PC-9 (cell line): ENCODE data around the gene ANKRD13A. TPM values are rescaled to one million over a fixed set of nuclear protein-coding genes. Genes with fewer than 3 reads are reported as not detected.

ENCODE experiments used
- Bru-seq: library from RNA; stranded (reverse); fragments of 400-500 nt; gene quantifications from one replicate; lab custom pipeline; 2021; lab: Mats Ljungman, UMichigan
- BruChase-seq, 2 experiments: library from RNA; stranded (reverse); fragments of 400-500 nt; gene quantifications; one replicate each; lab custom pipeline; 2021; lab: Mats Ljungman, UMichigan
- BruUV-seq: library from RNA; stranded (reverse); fragments of 400-500 nt; replicated peaks from 2 replicates; lab custom pipeline; 2021; lab: Mats Ljungman, UMichigan
- CTCF ChIA-PET: fragments of 300-600 bp; sonication (Branson Sonifier 250); formaldehyde crosslinking; loops from one replicate; lab custom pipeline; 2022; ENCODE audit warnings: antibody characterized with exemption; lab: Charles Lee
- POLR2A ChIA-PET: fragments of 300-600 bp; sonication (Branson Sonifier 250); formaldehyde crosslinking; loops from one replicate; lab custom pipeline; 2022; ENCODE audit warnings: antibody characterized with exemption; ENCODE audit not compliant: unreplicated experiment; lab: Charles Lee
- DNase-seq, 2 experiments: peaks; one replicate each; pipeline versions ENCODE4 v3.0.0 to v3.0.0-alpha.2; 2015 to 2022; ENCODE audit warnings: mixed read lengths in 1 of 2
- H2AFZ ChIP-seq: fragments of 200-600 bp; sonication (generic); 2 replicates; pipeline ENCODE4 v1.8.1; 2017; ENCODE audit warnings: antibody characterized with exemption
- H3F3A ChIP-seq: fragments of 200-600 bp; sonication (generic); 2 replicates; pipeline ENCODE4 v1.8.1; 2017; ENCODE audit warnings: antibody characterized with exemption, mild to moderate bottlenecking, low read depth; ENCODE audit not compliant: insufficient read depth
- H3K27ac ChIP-seq: fragments of 200-600 bp; sonication (generic); 2 replicates; pipeline ENCODE4 v1.6.1; 2016; ENCODE audit warnings: mixed run types
- H3K27me3 ChIP-seq: fragments of 200-600 bp; sonication (generic); 2 replicates; pipeline ENCODE4 v1.6.1; 2016; ENCODE audit warnings: low read depth, mixed run types; ENCODE audit not compliant: insufficient read depth
- H3K36me3 ChIP-seq: fragments of 200-600 bp; sonication (generic); 2 replicates; pipeline ENCODE4 v1.6.1; 2016; ENCODE audit warnings: low read depth, mixed run types
- H3K4me1 ChIP-seq: fragments of 200-600 bp; sonication (generic); replicated peaks from 2 replicates; pipeline ENCODE4 v1.6.1; 2016; ENCODE audit warnings: mixed run types; ENCODE audit not compliant: insufficient read depth
- H3K4me2 ChIP-seq: fragments of 200-600 bp; sonication (generic); 2 replicates; pipeline ENCODE4 v1.6.1; 2017; ENCODE audit warnings: mixed run types
- H3K4me3 ChIP-seq: fragments of 200-600 bp; sonication (generic); 2 replicates; pipeline ENCODE4 v1.6.1; 2016; ENCODE audit warnings: mixed run types
- H3K79me2 ChIP-seq: fragments of 200-600 bp; sonication (generic); 2 replicates; pipeline ENCODE4 v1.6.1; 2017; ENCODE audit warnings: low read depth, mixed run types
- H3K9me2 ChIP-seq: fragments of 200-600 bp; sonication (generic); 2 replicates; pipeline ENCODE4 v1.8.1; 2017; ENCODE audit warnings: mild to moderate bottlenecking; ENCODE audit not compliant: insufficient read depth
- H3K9me3 ChIP-seq: fragments of 200-600 bp; sonication (generic); 2 replicates; pipeline ENCODE4 v1.8.1; 2016; ENCODE audit warnings: low read depth; ENCODE audit not compliant: insufficient read depth
- H4K20me1 ChIP-seq: fragments of 200-600 bp; sonication (generic); 2 replicates; pipeline ENCODE4 v1.8.1; 2017; ENCODE audit not compliant: insufficient read depth
- EZH2 ChIP-seq: fragments of 200-600 bp; sonication (generic); IDR thresholded peaks from 2 replicates; pipeline ENCODE4 v1.8.0; 2017; ENCODE audit warnings: antibody characterized with exemption, low read depth
- intact Hi-C: fragments of 100-400 bp; cut with micrococcal nuclease; formaldehyde crosslinking; loops from one replicate; pipeline ENCODE4 v1.10.0; 2022; ENCODE audit not compliant: unreplicated experiment
- long read RNA-seq: library from polyadenylated mRNA; stranded (forward); transcript quantifications from one replicate; pipeline ENCODE4 v2.0.0, GENCODE V29; 2022
- total RNA-seq: library from RNA; stranded (reverse); gene quantifications from 2 replicates; pipeline ENCODE4 v1.2.3, GENCODE V29; 2021
- TF ChIP-seq, protein P1 (sequence below): fragments of 200-600 bp; sonication (generic); conservative IDR thresholded peaks from 2 replicates; pipeline ENCODE4 v1.6.1; 2017; ENCODE audit warnings: mixed run types, antibody characterized with exemption, mild to moderate bottlenecking, moderate library complexity

Gene ANKRD13A
- total RNA-seq (61.8 and 66.9 TPM in 2 replicates), Bru-seq, nascent RNA (percentile 80 among the genes with signal in this experiment), BruChase-seq, experiment 1, labeled RNA remaining after a 2-hour chase (percentile 94 among the genes with signal in this experiment), BruChase-seq, experiment 2, labeled RNA remaining after a 6-hour chase (percentile 88 among the genes with signal in this experiment)
- long read RNA-seq, full-length matches to known transcripts: 31 of 70 reads
- long read RNA-seq, partial matches to known transcripts: 5 of 70 reads
- long read RNA-seq, other reads (novel, unspliced or antisense): 34 of 70 reads

DNA sequence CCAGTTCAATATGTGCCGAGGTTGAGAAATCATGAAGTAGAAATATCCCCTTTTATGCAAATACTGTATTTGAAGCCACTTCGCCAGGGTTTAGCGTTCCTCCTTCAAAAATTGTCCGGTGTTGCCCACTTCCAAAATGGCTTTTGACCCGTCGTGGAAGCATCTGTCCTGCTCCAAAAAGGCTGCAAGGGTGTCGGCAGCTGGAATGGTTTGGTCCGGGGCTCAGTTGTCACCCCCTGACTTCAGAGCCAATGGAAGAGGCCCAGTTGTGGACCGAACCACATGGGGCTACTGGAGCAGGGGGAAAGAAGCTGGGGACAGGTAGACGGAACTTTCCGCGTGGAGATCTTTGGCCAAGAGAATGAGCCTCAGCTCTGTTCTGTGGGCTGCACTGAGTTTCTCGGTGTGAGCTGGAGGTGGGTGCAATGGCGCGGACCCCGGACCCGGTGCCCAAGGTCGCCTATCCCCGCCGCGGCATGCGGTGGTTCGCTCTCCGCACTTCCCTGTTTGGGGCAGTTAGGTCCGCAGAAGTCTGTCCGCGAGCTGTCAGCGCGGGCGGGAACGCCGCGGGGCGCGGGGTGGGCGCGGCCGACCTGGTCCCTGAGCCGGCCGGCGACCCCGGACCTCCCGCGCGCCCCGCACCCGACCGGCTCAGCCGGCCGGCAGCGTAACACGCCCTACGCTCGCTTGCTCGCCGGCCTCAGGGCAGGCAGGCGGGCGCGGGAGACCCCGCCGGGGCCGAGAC is at the start of gene ANKRD13A:
ANKRD13A (plus strand) TSS at position 527 of the 745 bp plus-strand sequence. CDS start 259 bp downstream, outside the sequence.
- peak within 1 kb of the TSS; percentile 68 for H3K4me3 ChIP-seq
- H3K79me2 ChIP-seq: peaks cover 41% of the 10 kb centered on the region
- peaks cover 33% of the 10 kb centered on the region; the same call in 1 of the 2 replicates for H3F3A ChIP-seq
- H3K27me3 ChIP-seq: no peaks in the 10 kb centered on the region
- no peaks in the 10 kb centered on the region for H3K9me3 ChIP-seq
- peaks cover 55% of the 10 kb centered on the region for H3K4me1 ChIP-seq
- TF ChIP-seq, protein P1, sequence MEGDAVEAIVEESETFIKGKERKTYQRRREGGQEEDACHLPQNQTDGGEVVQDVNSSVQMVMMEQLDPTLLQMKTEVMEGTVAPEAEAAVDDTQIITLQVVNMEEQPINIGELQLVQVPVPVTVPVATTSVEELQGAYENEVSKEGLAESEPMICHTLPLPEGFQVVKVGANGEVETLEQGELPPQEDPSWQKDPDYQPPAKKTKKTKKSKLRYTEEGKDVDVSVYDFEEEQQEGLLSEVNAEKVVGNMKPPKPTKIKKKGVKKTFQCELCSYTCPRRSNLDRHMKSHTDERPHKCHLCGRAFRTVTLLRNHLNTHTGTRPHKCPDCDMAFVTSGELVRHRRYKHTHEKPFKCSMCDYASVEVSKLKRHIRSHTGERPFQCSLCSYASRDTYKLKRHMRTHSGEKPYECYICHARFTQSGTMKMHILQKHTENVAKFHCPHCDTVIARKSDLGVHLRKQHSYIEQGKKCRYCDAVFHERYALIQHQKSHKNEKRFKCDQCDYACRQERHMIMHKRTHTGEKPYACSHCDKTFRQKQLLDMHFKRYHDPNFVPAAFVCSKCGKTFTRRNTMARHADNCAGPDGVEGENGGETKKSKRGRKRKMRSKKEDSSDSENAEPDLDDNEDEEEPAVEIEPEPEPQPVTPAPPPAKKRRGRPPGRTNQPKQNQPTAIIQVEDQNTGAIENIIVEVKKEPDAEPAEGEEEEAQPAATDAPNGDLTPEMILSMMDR: no peak
- TF ChIP-seq EZH2: no peak
- no peaks in the 10 kb centered on the region for H3K36me3 ChIP-seq
- no peaks in the 10 kb centered on the region for H4K20me1 ChIP-seq
- intact Hi-C loops: loop anchor here (1.0 kb wide), 1 partner anchor 40 kb away; no protein-coding TSS in a partner anchor
- H3K27ac ChIP-seq: peak within 1 kb of the TSS; percentile 53; the same call in 1 of the 2 replicates
- H3K9me2 ChIP-seq: no peaks in the 10 kb centered on the region
- DNase-seq: peak; percentile 76 to 84
- H3K4me2 ChIP-seq: peak within 1 kb of the TSS; percentile 99
- POLR2A ChIA-PET: interaction anchor here (0.6 kb wide), 2 partner anchors 64 to 194 kb away, joined by 3 read pairs; no protein-coding TSS in a partner anchor
- no TSS peak for BruUV-seq
- CTCF ChIA-PET: no interaction called here
- peak within 1 kb of the TSS; percentile 92 for H2AFZ ChIP-seq

DNA sequence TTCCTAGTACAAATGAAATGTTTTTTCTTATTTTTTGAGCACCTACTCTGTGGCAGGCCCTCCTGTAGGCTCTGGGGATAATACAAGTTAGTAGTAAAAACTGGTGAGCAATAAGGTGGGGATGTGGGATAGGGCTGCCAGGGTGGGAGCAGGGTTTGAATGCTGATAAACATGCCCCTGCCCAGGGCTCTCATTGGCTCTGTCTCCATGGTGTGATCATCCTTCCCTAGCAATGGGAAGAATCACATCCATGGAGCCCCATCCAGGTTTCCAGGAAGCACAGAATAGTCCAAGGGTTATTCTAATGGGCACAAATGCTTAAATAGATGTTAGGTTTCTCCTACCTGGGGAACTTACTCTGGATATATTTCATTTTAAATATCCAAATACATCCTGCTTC is 48.6 kb upstream of the ANKRD13A start:
- no TSS peak for BruUV-seq
- Histone ChIP-seq H3K27ac (peak overlapping the region; percentile 91), H2AFZ (no peak overlapping the region), H3K9me3 (no peaks in the 10 kb centered on the region), H3K79me2 (no peaks in the 10 kb centered on the region), H3K4me1 (peaks cover 32% of the 10 kb centered on the region), H4K20me1 (no peaks in the 10 kb centered on the region), H3K4me2 (peak overlapping the region; percentile 67), H3K9me2 (no peaks in the 10 kb centered on the region), H3K36me3 (peaks cover 32% of the 10 kb centered on the region), H3K27me3 (no peaks in the 10 kb centered on the region), H3F3A (peaks cover 21% of the 10 kb centered on the region), H3K4me3 (no peak overlapping the region)
- no peak for DNase-seq
- intact Hi-C loops: loop anchor here (5.0 kb wide), 2 partner anchors 52 to 87 kb away; no protein-coding TSS in a partner anchor
- TF ChIP-seq, protein P1: no peak
- no peak for TF ChIP-seq EZH2
- POLR2A ChIA-PET: interaction anchor here (0.6 to 1.2 kb wide), 2 partner anchors 17 to 1783 kb away, joined by 3 to 11 read pairs; no protein-coding TSS in a partner anchor
- CTCF ChIA-PET: interaction anchor here (0.6 kb wide), 1 partner anchor 96 kb away, joined by 5 read pairs; no protein-coding TSS in a partner anchor

DNA sequence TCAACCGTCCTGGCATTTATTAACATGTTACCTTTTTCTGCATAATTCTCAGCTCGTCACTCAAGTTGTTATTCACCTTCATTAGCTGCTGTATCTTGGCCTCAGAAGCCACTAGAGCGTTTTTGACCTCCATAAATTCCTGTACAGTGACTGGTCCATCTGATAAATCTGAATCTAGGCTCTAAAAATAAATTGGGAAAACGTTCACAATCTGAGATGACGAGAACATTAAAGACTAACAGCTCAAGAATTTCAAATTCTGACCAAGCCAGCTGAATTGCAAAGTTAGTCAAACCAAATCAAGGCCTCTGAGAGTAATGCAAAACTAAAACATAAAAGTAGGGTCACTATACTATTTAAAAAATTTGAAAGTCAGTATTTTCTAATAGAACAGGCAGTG is 48.1 kb upstream of the ANKRD13A start:
- Histone ChIP-seq H3K4me3 (0 out of 2 replicates have a peak overlapping the region, but pooled peaks have one; percentile 9), H3K36me3 (peaks cover 31% of the 10 kb centered on the region), H3K27me3 (no peaks in the 10 kb centered on the region), H3K79me2 (no peaks in the 10 kb centered on the region), H3F3A (peaks cover 21% of the 10 kb centered on the region), H2AFZ (no peak overlapping the region), H3K27ac (peak overlapping the region; percentile 91), H4K20me1 (no peaks in the 10 kb centered on the region), H3K9me3 (no peaks in the 10 kb centered on the region), H3K9me2 (no peaks in the 10 kb centered on the region), H3K4me2 (peak overlapping the region; percentile 67), H3K4me1 (peaks cover 32% of the 10 kb centered on the region)
- TF ChIP-seq, protein P1: no peak
- TF ChIP-seq EZH2: no peak
- intact Hi-C loops: loop anchor here (5.0 kb wide), 2 partner anchors 51 to 86 kb away; no protein-coding TSS in a partner anchor
- ChIA-PET POLR2A (interaction anchor here (0.6 to 1.2 kb wide), 3 partner anchors 16 to 1782 kb away, joined by 3 to 11 read pairs (median 4); no protein-coding TSS in a partner anchor), CTCF (interaction anchor here (0.6 kb wide), 1 partner anchor 97 kb away, joined by 5 read pairs; no protein-coding TSS in a partner anchor)
- no TSS peak for BruUV-seq
- peak; percentile 18 to 94 for DNase-seq
